Type B pancreatic cell (in vitro differentiated cells): ENCODE measurements around the gene FRAS1. TPM values are rescaled to one million over a fixed set of nuclear protein-coding genes. Genes with fewer than 3 reads are reported as not detected.
A peak's percentile ranks its signal among the peaks of the same experiment; 100 is the strongest.
"Not testable (repeated sequence)": the region's sequence is repeated elsewhere in the genome, so short reads cannot be mapped to it uniquely, and the experiment has no call there.

ENCODE experiments used
- DNase-seq: peaks from one replicate; pipeline ENCODE4 v3.0.0; 2021; ENCODE audit warnings: mixed read lengths; ENCODE audit not compliant: unreplicated experiment; ENCODE audit errors: extremely low spot score
- H3K27ac Mint-ChIP-seq: 2 replicates; pipeline ENCODE4 v1.8.0; 2021; ENCODE audit warnings: mild to moderate bottlenecking, mixed read lengths
- H3K27me3 Mint-ChIP-seq: 2 replicates; pipeline ENCODE4 v1.8.0; 2021; ENCODE audit warnings: mixed read lengths
- H3K36me3 Mint-ChIP-seq: 2 replicates; pipeline ENCODE4 v1.8.0; 2021; ENCODE audit warnings: mixed read lengths
- H3K4me1 Mint-ChIP-seq: one replicate; pipeline ENCODE4 v1.8.0; 2021; ENCODE audit warnings: mixed read lengths; ENCODE audit not compliant: unreplicated experiment
- H3K4me3 Mint-ChIP-seq: 2 replicates; pipeline ENCODE4 v1.8.0; 2021; ENCODE audit warnings: mild to moderate bottlenecking, mixed read lengths
- H3K9me3 Mint-ChIP-seq: 2 replicates; pipeline ENCODE4 v1.8.0; 2021; ENCODE audit warnings: mixed read lengths
- total RNA-seq: library from RNA; stranded (reverse); gene quantifications from 2 replicates; pipeline ENCODE4 v1.2.1, GENCODE V29; 2021; ENCODE audit warnings: low replicate concordance
- TF ChIP-seq, protein P1 (sequence below): fragments of 200-600 bp; sonication (generic); conservative IDR thresholded peaks from 2 replicates; pipeline ENCODE4 v1.5.0; 2021; ENCODE audit warnings: antibody characterized with exemption, mild to moderate bottlenecking

The FRAS1 gene
- total RNA-seq, 1 donor from 2014 or later: 37.7 TPM

DNA sequence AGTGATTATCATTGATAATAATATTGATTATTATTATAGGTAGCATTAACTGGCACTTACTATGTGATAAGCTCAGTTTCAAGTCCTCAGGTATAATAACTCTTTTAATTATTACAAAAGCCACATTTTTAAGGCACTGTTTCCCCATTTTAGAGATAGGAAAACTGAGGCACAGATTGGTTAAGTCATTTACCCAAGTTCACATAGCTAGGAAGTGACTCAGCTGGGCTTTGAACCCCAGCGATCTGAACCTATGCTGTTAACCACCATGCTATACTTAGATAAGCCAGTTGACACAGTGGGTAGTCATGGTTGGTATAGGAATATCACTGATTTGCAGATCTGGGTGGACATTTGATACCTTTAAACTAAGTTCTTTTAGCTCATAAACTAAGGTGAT, 110.4 kb downstream of the FRAS1 start:
- Mint-ChIP-seq H3K27me3 (no peaks in the 10 kb centered on the region), H3K4me3 (no peak overlapping the region), H3K9me3 (peaks cover 5% of the 10 kb centered on the region), H3K4me1 (peaks cover 15% of the 10 kb centered on the region), H3K36me3 (no peaks in the 10 kb centered on the region), H3K27ac (no peak overlapping the region)
- DNase-seq: no peak
- TF ChIP-seq, protein P1, sequence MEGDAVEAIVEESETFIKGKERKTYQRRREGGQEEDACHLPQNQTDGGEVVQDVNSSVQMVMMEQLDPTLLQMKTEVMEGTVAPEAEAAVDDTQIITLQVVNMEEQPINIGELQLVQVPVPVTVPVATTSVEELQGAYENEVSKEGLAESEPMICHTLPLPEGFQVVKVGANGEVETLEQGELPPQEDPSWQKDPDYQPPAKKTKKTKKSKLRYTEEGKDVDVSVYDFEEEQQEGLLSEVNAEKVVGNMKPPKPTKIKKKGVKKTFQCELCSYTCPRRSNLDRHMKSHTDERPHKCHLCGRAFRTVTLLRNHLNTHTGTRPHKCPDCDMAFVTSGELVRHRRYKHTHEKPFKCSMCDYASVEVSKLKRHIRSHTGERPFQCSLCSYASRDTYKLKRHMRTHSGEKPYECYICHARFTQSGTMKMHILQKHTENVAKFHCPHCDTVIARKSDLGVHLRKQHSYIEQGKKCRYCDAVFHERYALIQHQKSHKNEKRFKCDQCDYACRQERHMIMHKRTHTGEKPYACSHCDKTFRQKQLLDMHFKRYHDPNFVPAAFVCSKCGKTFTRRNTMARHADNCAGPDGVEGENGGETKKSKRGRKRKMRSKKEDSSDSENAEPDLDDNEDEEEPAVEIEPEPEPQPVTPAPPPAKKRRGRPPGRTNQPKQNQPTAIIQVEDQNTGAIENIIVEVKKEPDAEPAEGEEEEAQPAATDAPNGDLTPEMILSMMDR: no peak

DNA sequence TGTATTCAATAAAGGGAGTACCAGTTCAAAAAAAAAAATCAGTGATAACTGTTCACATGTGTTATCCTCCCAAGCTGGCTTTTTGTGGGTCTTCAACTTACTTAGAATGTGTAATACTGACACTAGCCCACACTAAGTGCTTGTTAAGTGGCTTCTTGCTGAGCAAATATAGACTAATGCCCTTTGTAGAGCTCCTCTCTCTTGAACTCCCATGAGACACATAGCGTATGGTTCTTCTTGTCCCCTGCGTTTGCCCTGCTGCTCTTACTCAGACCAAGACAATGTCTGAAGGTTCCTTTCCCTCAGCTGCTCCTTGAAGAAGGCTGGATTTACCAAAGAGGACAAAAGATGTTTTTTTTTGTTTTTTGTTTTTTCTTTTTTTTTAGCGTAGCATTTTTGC, 110.9 kb downstream of the FRAS1 start:
- Mint-ChIP-seq H3K36me3 (no peaks in the 10 kb centered on the region), H3K4me1 (peaks cover 10% of the 10 kb centered on the region)
- DNase-seq: no peak

GRCh38 chr4:78169728-78170127, 112.6 kb downstream of the FRAS1 start:
- TF ChIP-seq, protein P1: no peak

More for the DNA sequence above, 110.9 kb downstream of the FRAS1 start:
- no peak overlapping the region for H3K27ac Mint-ChIP-seq
- H3K9me3 Mint-ChIP-seq: peaks cover 5% of the 10 kb centered on the region
- no peak overlapping the region for H3K4me3 Mint-ChIP-seq
- no peaks in the 10 kb centered on the region for H3K27me3 Mint-ChIP-seq
- TF ChIP-seq, protein P1: no peak

DNA sequence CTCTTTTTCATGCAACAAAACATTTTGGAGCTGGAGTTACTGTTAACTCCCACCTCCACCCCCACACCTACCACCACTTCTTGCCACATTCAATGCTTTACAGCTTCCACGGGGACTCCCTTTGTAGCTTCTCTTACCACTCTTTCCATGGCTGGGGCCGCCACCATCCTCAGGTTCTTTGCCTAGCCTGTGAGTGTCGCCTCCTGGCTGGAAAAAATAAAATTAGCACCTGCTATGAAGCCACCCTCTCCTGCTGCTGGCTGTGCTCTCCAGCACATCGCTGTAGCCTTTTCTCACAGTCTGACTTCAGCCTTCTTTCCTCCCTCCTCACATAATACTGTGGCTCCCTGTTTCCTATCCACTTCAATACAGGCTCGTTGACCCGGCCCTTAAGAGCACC, 114.4 kb downstream of the FRAS1 start:
- no peak for DNase-seq
- Mint-ChIP-seq H3K27me3 (no peaks in the 10 kb centered on the region), H3K36me3 (peaks cover 3% of the 10 kb centered on the region), H3K27ac (no peak overlapping the region), H3K4me1 (peaks cover 13% of the 10 kb centered on the region), H3K9me3 (peaks cover 8% of the 10 kb centered on the region), H3K4me3 (no peak overlapping the region)
- TF ChIP-seq, protein P1: no peak

More at GRCh38 chr4:78169728-78170127, 112.6 kb downstream of the FRAS1 start:
- no peak for DNase-seq
- H3K4me1 Mint-ChIP-seq: peaks cover 5% of the 10 kb centered on the region
- no peak overlapping the region for H3K4me3 Mint-ChIP-seq
- no peaks in the 10 kb centered on the region for H3K36me3 Mint-ChIP-seq
- no peaks in the 10 kb centered on the region for H3K27me3 Mint-ChIP-seq
- H3K9me3 Mint-ChIP-seq: peaks cover 5% of the 10 kb centered on the region
- no peak overlapping the region for H3K27ac Mint-ChIP-seq

- peaks cover 22% of the 10 kb centered on the region for H3K4me1 Mint-ChIP-seq
- TF ChIP-seq, protein P1: no peak
- peaks cover 13% of the 10 kb centered on the region for H3K9me3 Mint-ChIP-seq
- no peaks in the 10 kb centered on the region for H3K27me3 Mint-ChIP-seq
- no peak for DNase-seq
- peak overlapping the region; percentile 66 for H3K27ac Mint-ChIP-seq
- H3K4me3 Mint-ChIP-seq: no peak overlapping the region
- H3K36me3 Mint-ChIP-seq: peaks cover 7% of the 10 kb centered on the region
Measured at GRCh38 chr4:78174891-78175290, 117.8 kb downstream of the FRAS1 start.

DNA sequence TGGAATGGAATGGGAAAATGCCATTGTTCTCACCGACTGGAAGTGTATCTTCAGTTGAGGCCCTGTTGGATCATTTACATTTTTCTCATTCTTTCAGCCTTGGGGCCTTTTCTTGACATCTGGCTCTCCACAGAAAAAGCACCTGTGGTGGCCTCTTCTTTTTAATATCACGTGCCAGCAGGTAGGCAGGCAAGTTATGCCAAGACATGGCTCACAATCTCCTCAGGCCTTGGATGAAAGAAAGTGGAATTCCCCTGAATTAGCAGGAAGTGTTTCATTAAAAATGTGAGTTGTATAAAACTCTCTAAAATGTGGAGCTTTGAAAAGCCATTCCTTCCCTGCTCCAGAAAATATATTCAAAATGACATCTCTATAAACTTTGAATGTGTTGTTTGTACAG, 122.1 kb downstream of the FRAS1 start:
- Mint-ChIP-seq H3K4me3 (no peak overlapping the region), H3K27me3 (no peaks in the 10 kb centered on the region), H3K9me3 (peaks cover 13% of the 10 kb centered on the region), H3K36me3 (peaks cover 17% of the 10 kb centered on the region), H3K4me1 (peaks cover 22% of the 10 kb centered on the region), H3K27ac (peak overlapping the region; percentile 56)
- DNase-seq: no peak
- TF ChIP-seq, protein P1: no peak

DNA sequence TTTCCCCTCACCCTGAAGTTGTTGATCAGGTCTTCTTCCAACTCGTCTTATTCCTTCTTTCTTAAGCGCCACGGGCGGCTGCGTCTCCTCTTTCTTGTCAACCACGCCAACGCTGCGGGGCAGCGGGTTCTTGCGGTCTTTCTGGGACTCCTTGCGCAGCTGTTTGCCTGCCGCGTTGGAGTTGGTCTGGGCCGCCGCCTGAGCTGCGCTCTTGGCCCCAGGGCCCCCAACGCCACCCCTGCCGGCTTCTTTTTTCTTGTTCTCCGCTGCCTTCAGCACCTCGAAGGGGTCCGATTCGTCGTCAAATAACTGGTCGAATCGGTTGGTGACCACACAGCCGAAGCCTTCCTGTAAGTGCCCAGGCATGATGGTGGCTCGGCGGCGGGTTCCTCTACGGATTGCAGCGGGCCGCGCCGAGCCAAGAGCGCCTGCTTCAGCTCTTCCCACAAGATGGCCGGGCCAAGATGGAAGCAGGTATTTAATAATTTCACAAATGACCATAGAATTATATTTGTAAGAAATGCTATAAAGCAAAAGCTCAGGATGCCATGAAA, 124.6 kb downstream of the FRAS1 start:
- peaks cover 27% of the 10 kb centered on the region for H3K4me1 Mint-ChIP-seq
- not testable (repeated sequence) for H3K27me3 Mint-ChIP-seq, H3K27ac Mint-ChIP-seq, H3K9me3 Mint-ChIP-seq, DNase-seq, H3K4me3 Mint-ChIP-seq
- peaks cover 12% of the 10 kb centered on the region for H3K36me3 Mint-ChIP-seq
